GM13976 (cell line): Measurements from ENCODE around the gene TRIM32.

Experiments
- DNase-seq: peaks from one replicate; pipeline ENCODE4 v3.0.0; 2012; ENCODE audit warnings: low spot score
- CTCF ChIP-seq: IDR thresholded peaks from 2 replicates; pipeline ENCODE4 v1.5.1; 2012; ENCODE audit warnings: borderline replicate concordance, mild to moderate bottlenecking; ENCODE audit not compliant: insufficient read depth; ENCODE audit errors: extremely low read depth, missing control alignments, control extremely low read depth
- in situ Hi-C: fragments of 300-500 bp; cut with MboI; formaldehyde crosslinking; loops from one replicate; pipeline ENCODE4 v1.12.0; 2022; ENCODE audit warnings: low sequenced_read_pairs, mixed read lengths, inconsistent platforms; ENCODE audit not compliant: unreplicated experiment

TRIM32 gene

GRCh38 chr9:116713271-116713670 is 26.2 kb downstream of the TRIM32 start:
- DNase-seq = no peak
- no peak for TF ChIP-seq CTCF
- in situ Hi-C loops = no loop called here

- TF ChIP-seq CTCF = no peak
- DNase-seq = no peak
- in situ Hi-C loops = no loop called here
Observed at GRCh38 chr9:116715751-116716150, 28.6 kb downstream of the TRIM32 start.

- no peak for TF ChIP-seq CTCF
- in situ Hi-C loops = no loop called here
- DNase-seq = no peak
Observed at GRCh38 chr9:116716438-116716837, 29.3 kb downstream of the TRIM32 start.

- DNase-seq = no peak
- in situ Hi-C loops = no loop called here
- TF ChIP-seq CTCF = no peak
Observed at GRCh38 chr9:116717150-116717549, 30.0 kb downstream of the TRIM32 start.

GRCh38 chr9:116718111-116718510 is 31.0 kb downstream of the TRIM32 start:
- in situ Hi-C loops = no loop called here
- no peak for TF ChIP-seq CTCF
- no peak for DNase-seq

GRCh38 chr9:116720111-116720510 is 33.0 kb downstream of the TRIM32 start:
- DNase-seq = no peak
- in situ Hi-C loops = no loop called here
- TF ChIP-seq CTCF = no peak

- no peak for DNase-seq
- TF ChIP-seq CTCF = no peak
- in situ Hi-C loops = no loop called here
Observed at GRCh38 chr9:116721411-116721810, 34.3 kb downstream of the TRIM32 start.
